ENCODE data around the gene ANKRD9. TPM values are rescaled to one million over a fixed set of nuclear protein-coding genes. Genes with fewer than 3 reads are reported as not detected.

Gene ANKRD9
- total and polyA plus RNA-seq, 4 donors = 4.4 to 21.3 (median 8.3) TPM

DNA sequence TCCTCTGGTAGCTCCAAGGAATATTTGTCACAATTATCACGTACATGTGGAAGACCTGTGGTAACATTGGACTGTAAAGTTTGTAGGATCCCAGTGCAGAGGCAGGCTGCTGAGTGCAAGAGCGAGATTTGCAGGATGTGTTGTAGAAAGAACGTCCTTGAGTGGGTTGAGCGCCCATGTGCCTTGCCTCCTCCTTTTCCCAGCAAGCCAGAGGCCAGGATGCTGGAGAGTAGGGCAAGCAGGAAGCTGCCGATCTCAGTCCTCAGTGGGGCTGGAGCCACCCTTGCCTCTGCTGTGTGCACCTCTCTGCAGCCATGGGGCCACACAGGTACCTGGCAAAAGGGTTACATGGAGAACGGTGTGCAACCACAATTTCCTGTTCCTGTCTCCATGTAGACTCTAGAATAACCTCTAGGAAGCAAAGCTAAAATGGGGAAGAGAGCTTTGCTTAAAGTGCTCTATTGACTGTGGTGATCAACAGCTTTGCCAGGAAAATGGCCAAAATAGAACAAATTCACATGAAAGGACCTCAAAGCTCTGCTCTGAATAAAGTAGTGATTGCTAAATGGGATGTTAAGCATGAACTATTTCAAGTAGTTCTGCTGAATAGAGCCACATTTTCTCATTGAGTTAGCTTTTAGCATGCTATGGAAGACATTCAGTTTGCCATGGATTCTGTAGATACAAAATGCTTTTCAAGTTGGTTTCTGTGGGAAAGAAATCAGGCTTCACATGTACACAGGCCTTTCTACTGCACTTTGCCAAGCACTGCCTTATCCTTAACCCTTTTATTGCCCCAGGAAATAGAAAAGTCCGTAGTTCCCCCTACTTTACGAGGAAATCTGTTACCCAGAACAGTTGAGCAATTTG is 37.4 kb downstream of the ANKRD9 start:
- H3K9ac ChIP-seq (ENCODE audit: insufficient read depth in 1 of 2, low read length in 2 of 2) = no peak overlapping the region
- H3K4me1 ChIP-seq (ENCODE audit: control insufficient read depth in 5 of 5, insufficient read depth in 5 of 5, low read length in 5 of 5) = peaks cover 0 to 9% (median 0%) of the 10 kb centered on the region in 5 donors
- ATAC-seq (ENCODE audit: insufficient read depth, low FRiP score) = no peak

DNA sequence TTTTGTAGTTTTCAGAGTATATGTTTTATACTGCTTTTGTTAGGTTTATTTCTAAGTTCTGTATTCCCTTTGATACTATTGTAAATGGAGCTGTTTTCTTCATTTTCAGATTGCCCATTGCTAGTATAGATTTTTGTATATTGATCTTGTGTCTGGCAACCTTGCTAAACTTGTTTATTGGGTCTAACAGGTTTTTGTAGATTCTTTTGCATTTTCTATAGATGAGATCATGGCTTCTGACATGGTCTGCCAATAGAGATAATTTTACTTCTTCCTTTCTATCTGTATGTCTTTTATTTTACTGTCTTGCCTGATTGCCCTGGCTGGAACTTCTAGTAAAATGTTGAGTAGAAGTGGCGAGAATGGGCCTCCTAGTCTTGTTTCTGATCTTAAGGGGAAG is 40.3 kb downstream of the ANKRD9 start:
- no peak overlapping the region for H3K27ac ChIP-seq (ENCODE audit: low read depth in 1 of 2, low read length in 1 of 2)
- H3K4me3 ChIP-seq = no peak overlapping the region
- 96 to 100% methylated on average over 1 of the region's 1 CpG for WGBS, 2 donors
- H3K9me3 ChIP-seq (ENCODE audit: control insufficient read depth in 4 of 4, insufficient read depth in 3 of 4, low read length in 3 of 4) = no peaks in the 10 kb centered on the region
- no peak overlapping the region for H3K9ac ChIP-seq (ENCODE audit: insufficient read depth in 1 of 2, low read length in 2 of 2)
- H3K4me1 ChIP-seq (ENCODE audit: control insufficient read depth in 5 of 5, insufficient read depth in 5 of 5, low read length in 5 of 5) = no peaks in the 10 kb centered on the region
- H3K36me3 ChIP-seq (ENCODE audit: control insufficient read depth in 4 of 4, insufficient read depth in 4 of 4, low read length in 4 of 4) = peaks cover 9 to 16% (median 11%) of the 10 kb centered on the region in 4 donors
- H3K27me3 ChIP-seq (ENCODE audit: control insufficient read depth in 3 of 3, insufficient read depth in 3 of 3, low read length in 2 of 3) = no peaks in the 10 kb centered on the region
- ATAC-seq (ENCODE audit: insufficient read depth, low FRiP score) = no peak
- no peak for DNase-seq
- TF ChIP-seq, protein P1, sequence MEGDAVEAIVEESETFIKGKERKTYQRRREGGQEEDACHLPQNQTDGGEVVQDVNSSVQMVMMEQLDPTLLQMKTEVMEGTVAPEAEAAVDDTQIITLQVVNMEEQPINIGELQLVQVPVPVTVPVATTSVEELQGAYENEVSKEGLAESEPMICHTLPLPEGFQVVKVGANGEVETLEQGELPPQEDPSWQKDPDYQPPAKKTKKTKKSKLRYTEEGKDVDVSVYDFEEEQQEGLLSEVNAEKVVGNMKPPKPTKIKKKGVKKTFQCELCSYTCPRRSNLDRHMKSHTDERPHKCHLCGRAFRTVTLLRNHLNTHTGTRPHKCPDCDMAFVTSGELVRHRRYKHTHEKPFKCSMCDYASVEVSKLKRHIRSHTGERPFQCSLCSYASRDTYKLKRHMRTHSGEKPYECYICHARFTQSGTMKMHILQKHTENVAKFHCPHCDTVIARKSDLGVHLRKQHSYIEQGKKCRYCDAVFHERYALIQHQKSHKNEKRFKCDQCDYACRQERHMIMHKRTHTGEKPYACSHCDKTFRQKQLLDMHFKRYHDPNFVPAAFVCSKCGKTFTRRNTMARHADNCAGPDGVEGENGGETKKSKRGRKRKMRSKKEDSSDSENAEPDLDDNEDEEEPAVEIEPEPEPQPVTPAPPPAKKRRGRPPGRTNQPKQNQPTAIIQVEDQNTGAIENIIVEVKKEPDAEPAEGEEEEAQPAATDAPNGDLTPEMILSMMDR (IDR thresholded peaks at IDR 0.05; ENCODE audit: control extremely low read depth, extremely low read depth) = no peak

More for the DNA sequence above, 37.4 kb downstream of the ANKRD9 start:
- no peaks in the 10 kb centered on the region for H3K27me3 ChIP-seq (ENCODE audit: control insufficient read depth in 3 of 3, insufficient read depth in 3 of 3, low read length in 2 of 3)
- H3K4me3 ChIP-seq = no peak overlapping the region
- 68 to 83% methylated on average over 8 of the region's 8 CpGs for WGBS, 2 donors
- DNase-seq = no peak
- TF ChIP-seq, protein P1 (IDR thresholded peaks at IDR 0.05; ENCODE audit: control extremely low read depth, extremely low read depth) = no peak
- H3K36me3 ChIP-seq (ENCODE audit: control insufficient read depth in 4 of 4, insufficient read depth in 4 of 4, low read length in 4 of 4) = peaks cover 0 to 5% (median 2%) of the 10 kb centered on the region in 4 donors
- no peak overlapping the region for H3K27ac ChIP-seq (ENCODE audit: low read depth in 1 of 2, low read length in 1 of 2)
- H3K9me3 ChIP-seq (ENCODE audit: control insufficient read depth in 4 of 4, insufficient read depth in 3 of 4, low read length in 3 of 4) = no peaks in the 10 kb centered on the region

DNA sequence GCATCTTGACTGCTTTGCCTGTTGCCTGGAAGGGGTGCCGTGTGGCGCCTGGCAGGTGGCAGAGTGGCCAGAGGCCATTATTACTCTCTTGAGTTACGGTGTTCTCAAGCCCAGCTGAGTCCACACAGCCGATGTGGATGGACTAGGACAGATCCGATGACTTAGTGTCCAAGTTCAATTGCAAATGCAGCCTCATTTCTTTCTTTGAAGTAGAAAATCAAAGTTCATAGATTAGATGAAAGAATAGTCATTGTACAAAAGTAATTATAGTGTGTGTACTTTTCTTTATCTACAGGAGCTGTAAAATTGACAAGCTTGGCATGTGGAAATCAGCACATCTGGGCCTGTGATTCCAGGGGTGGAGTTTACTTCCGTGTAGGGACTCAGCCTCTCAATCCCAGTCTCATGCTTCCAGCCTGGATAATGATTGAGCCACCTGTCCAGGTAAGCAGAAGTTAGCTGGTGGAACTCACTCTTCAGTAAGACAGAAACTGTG is 44.7 kb downstream of the ANKRD9 start:
- no peak overlapping the region for H3K9ac ChIP-seq (ENCODE audit: insufficient read depth in 1 of 2, low read length in 2 of 2)
- no peak overlapping the region for H3K4me3 ChIP-seq
- WGBS, 2 donors = 91 to 96% methylated on average over 6 of the region's 6 CpGs
- TF ChIP-seq, protein P1 (IDR thresholded peaks at IDR 0.05; ENCODE audit: control extremely low read depth, extremely low read depth) = no peak
- H3K27ac ChIP-seq (ENCODE audit: low read depth in 1 of 2, low read length in 1 of 2) = no peak overlapping the region
- ATAC-seq (ENCODE audit: insufficient read depth, low FRiP score) (no peak), DNase-seq (no peak)
- H3K9me3 ChIP-seq (ENCODE audit: control insufficient read depth in 4 of 4, insufficient read depth in 3 of 4, low read length in 3 of 4) = no peaks in the 10 kb centered on the region
- no peaks in the 10 kb centered on the region for H3K27me3 ChIP-seq (ENCODE audit: control insufficient read depth in 3 of 3, insufficient read depth in 3 of 3, low read length in 2 of 3)
- no peaks in the 10 kb centered on the region for H3K4me1 ChIP-seq (ENCODE audit: control insufficient read depth in 5 of 5, insufficient read depth in 5 of 5, low read length in 5 of 5)
- peaks cover 6 to 17% (median 11%) of the 10 kb centered on the region in 4 donors for H3K36me3 ChIP-seq (ENCODE audit: control insufficient read depth in 4 of 4, insufficient read depth in 4 of 4, low read length in 4 of 4)
